ENCODE results near the gene CACHD1. TPM values are rescaled to one million over a fixed set of nuclear protein-coding genes. Genes with fewer than 3 reads are reported as not detected.

Gene CACHD1
- total RNA-seq, 2 experiments from 2014 or later, result not detected

GRCh38 chr1:64497088-64497883 lies 27.4 kb downstream of the CACHD1 start:
- Histone ChIP-seq H3K36me3 (ENCODE audit: insufficient read depth, low read length) (no peaks in the 10 kb centered on the region), H3K4me1 (ENCODE audit: insufficient read depth, low read length, poor library complexity, severe bottlenecking) (no peaks in the 10 kb centered on the region), H3K79me2 (ENCODE audit: insufficient read depth, low read depth, low read length) (no peaks in the 10 kb centered on the region), H3K27ac (ENCODE audit: low read depth, low read length, poor library complexity, severe bottlenecking) (no peak overlapping the region), H3K9me2 (ENCODE audit: insufficient read depth, low read length) (no peaks in the 10 kb centered on the region), H3K4me3 (ENCODE audit: low read depth, low read length, poor library complexity, severe bottlenecking) (no peak overlapping the region), H2AFZ (ENCODE audit: low read length) (no peak overlapping the region), H4K20me1 (ENCODE audit: insufficient read depth, low read length) (no peaks in the 10 kb centered on the region), H3K4me2 (ENCODE audit: low read length) (no peak overlapping the region), H3K9me3 (ENCODE audit: low read length) (no peaks in the 10 kb centered on the region)
- intact Hi-C loops (cut with micrococcal nuclease; ENCODE audit: unreplicated experiment), result no loop called here
- BruUV-seq (replicated peaks), result no TSS peak
- no peak for DNase-seq (ENCODE audit: low spot score)
- CTCF ChIA-PET (ENCODE audit: unreplicated experiment), result no interaction called here
- POLR2A ChIA-PET, result interaction anchor here (0.7 kb wide), 1 partner anchor 338 kb away, joined by 3 read pairs; no protein-coding TSS in a partner anchor
- no peak for TF ChIP-seq CTCF (conservative IDR thresholded peaks at IDR 0.05; ENCODE audit: low read length)
- no peak for TF ChIP-seq EZH2phosphoT487 (IDR thresholded peaks at IDR 0.05; ENCODE audit: borderline replicate concordance, low read depth, low read length)

DNA sequence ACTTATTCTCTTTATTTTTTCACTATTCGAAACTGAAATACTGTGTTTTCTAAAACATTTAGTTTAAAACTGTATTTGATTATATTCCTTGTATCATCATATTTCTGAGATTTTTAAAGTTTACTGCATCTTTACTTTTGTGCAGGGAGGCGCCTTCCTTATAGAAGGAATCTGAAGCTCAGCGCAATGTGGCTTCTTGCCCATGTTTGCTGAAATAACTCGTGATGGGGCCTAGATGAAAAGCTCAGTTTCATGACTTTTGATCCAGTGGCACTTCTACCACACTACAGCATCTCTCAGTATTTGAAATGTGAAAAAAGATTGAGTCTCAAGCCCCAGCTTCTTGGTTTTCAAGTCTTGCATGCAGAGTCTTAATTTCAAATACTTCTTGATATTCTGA lies 28.4 kb downstream of the CACHD1 start:
- Histone ChIP-seq H3K27ac (ENCODE audit: low read depth, low read length, poor library complexity, severe bottlenecking) (no peak overlapping the region), H3K79me2 (ENCODE audit: insufficient read depth, low read depth, low read length) (no peaks in the 10 kb centered on the region), H2AFZ (ENCODE audit: low read length) (no peak overlapping the region), H3K4me3 (ENCODE audit: low read depth, low read length, poor library complexity, severe bottlenecking) (no peak overlapping the region), H3K36me3 (ENCODE audit: insufficient read depth, low read length) (no peaks in the 10 kb centered on the region), H3K9me3 (ENCODE audit: low read length) (no peaks in the 10 kb centered on the region), H3K4me1 (ENCODE audit: insufficient read depth, low read length, poor library complexity, severe bottlenecking) (no peaks in the 10 kb centered on the region), H3K4me2 (ENCODE audit: low read length) (no peak overlapping the region), H4K20me1 (ENCODE audit: insufficient read depth, low read length) (no peaks in the 10 kb centered on the region), H3K9me2 (ENCODE audit: insufficient read depth, low read length) (no peaks in the 10 kb centered on the region)
- ChIA-PET CTCF (ENCODE audit: unreplicated experiment) (no interaction called here), POLR2A (interaction anchor here (0.6 kb wide), 1 partner anchor 12 kb away, joined by 4 read pairs; no protein-coding TSS in a partner anchor)
- intact Hi-C loops (cut with micrococcal nuclease; ENCODE audit: unreplicated experiment), result no loop called here
- no peak for TF ChIP-seq CTCF (conservative IDR thresholded peaks at IDR 0.05; ENCODE audit: low read length)
- no peak for TF ChIP-seq EZH2phosphoT487 (IDR thresholded peaks at IDR 0.05; ENCODE audit: borderline replicate concordance, low read depth, low read length)
- no peak for DNase-seq (ENCODE audit: low spot score)
- no TSS peak for BruUV-seq (replicated peaks)

DNA sequence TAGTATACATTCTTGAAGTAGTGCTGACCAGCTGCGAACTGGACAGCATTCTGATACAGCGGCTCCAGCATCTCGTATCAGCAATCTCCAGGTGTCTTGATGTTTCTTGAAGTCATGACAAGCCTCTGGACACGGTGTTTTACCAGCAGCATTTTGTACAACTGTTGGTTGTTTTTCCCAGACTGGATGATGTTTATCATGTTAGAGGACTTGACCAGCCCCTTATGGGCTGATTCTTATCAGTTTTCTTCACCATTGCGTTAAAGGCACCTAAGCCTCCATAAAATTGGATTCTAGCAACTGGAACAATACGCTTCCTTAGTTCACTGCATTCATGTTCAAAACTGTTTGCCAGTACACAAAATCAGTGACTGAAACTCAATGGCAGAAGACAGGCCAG lies 29.1 kb downstream of the CACHD1 start:
- BruUV-seq (replicated peaks), result no TSS peak
- intact Hi-C loops (cut with micrococcal nuclease; ENCODE audit: unreplicated experiment), result no loop called here
- ChIA-PET CTCF (ENCODE audit: unreplicated experiment) (no interaction called here), POLR2A (interaction anchor here (0.6 kb wide), 2 partner anchors 12 to 58 kb away, joined by 3 to 4 read pairs; no protein-coding TSS in a partner anchor)
- no peaks in the 10 kb centered on the region for H3K9me2 ChIP-seq (ENCODE audit: insufficient read depth, low read length)
- no peak overlapping the region for H3K4me2 ChIP-seq (ENCODE audit: low read length)
- H4K20me1 ChIP-seq (ENCODE audit: insufficient read depth, low read length), result no peaks in the 10 kb centered on the region
- no peaks in the 10 kb centered on the region for H3K36me3 ChIP-seq (ENCODE audit: insufficient read depth, low read length)
- DNase-seq (ENCODE audit: low spot score), result no peak
- H3K27ac ChIP-seq (ENCODE audit: low read depth, low read length, poor library complexity, severe bottlenecking), result no peak overlapping the region
- H3K4me3 ChIP-seq (ENCODE audit: low read depth, low read length, poor library complexity, severe bottlenecking), result no peak overlapping the region
- TF ChIP-seq EZH2phosphoT487 (IDR thresholded peaks at IDR 0.05; ENCODE audit: borderline replicate concordance, low read depth, low read length), result no peak
- TF ChIP-seq CTCF (conservative IDR thresholded peaks at IDR 0.05; ENCODE audit: low read length), result no peak
- H3K79me2 ChIP-seq (ENCODE audit: insufficient read depth, low read depth, low read length), result no peaks in the 10 kb centered on the region
- H2AFZ ChIP-seq (ENCODE audit: low read length), result no peak overlapping the region
- H3K4me1 ChIP-seq (ENCODE audit: insufficient read depth, low read length, poor library complexity, severe bottlenecking), result no peaks in the 10 kb centered on the region
- no peaks in the 10 kb centered on the region for H3K9me3 ChIP-seq (ENCODE audit: low read length)
